Upper lobe of left lung (tissue), 4 donors: Measurements from ENCODE around the gene UBC.

ENCODE experiments used
- CTCF ChIP-seq, 6 experiments: fragments of 450-650 bp in 4 of 6; fragments of 200-600 bp in 2 of 6; sonication (generic) in 2 of 6; IDR thresholded peaks; one replicate each; pipeline ENCODE4 v1.5.1; 2016 to 2019; ENCODE audit warnings: antibody characterized with exemption in 6 of 6
- EP300 ChIP-seq, 4 donors: sonication (generic); formaldehyde crosslinking; IDR thresholded peaks; one replicate each; pipeline ENCODE4 v1.5.1; 2017; ENCODE audit warnings: antibody characterized with exemption in 4 of 4, control low read depth in 2 of 4

- TF ChIP-seq EP300 (IDR thresholded peaks at IDR 0.05) (no peak), CTCF (IDR thresholded peaks at IDR 0.05) (no peak)
Observed at GRCh38 chr12:124910561-124911478, 3.6 kb downstream of the UBC start.
